ENCODE results near the gene UMPS. TPM values are rescaled to one million over a fixed set of nuclear protein-coding genes. Genes with fewer than 3 reads are reported as not detected.

Gene UMPS
- total and polyA plus RNA-seq, 2 of the 4 experiments (the other 2 are of a cell fraction): 18.7 to 26.7 TPM

- intact Hi-C loops (cut with micrococcal nuclease) (no loop called here), in situ Hi-C loops (cut with MboI; ENCODE audit: low sequenced_read_pairs) (no loop called here), dilution Hi-C loops (cut with HindIII; ENCODE audit: low sequenced_read_pairs, unreplicated experiment) (no loop called here)
- Histone ChIP-seq H2BK20ac (ENCODE audit: low read depth, low read length) (no peak overlapping the region), H3K79me1 (ENCODE audit: low read depth in 1 of 2, low read length in 2 of 2) (peaks cover 0 to 24% of the 10 kb centered on the region in 2 experiments; a peak in 3 of 4 replicates), H3K9ac (ENCODE audit: low read depth, low read length) (no peak overlapping the region), H2BK15ac (ENCODE audit: low read depth, low read length) (no peak overlapping the region), H3K4ac (ENCODE audit: low read depth, low read length) (no peak overlapping the region), H2BK5ac (ENCODE audit: low read depth, low read length, poor library complexity, severe bottlenecking) (no peak overlapping the region), H4K91ac (ENCODE audit: insufficient read depth, low read depth, low read length) (no peak overlapping the region), H4K8ac (ENCODE audit: low read depth in 2 of 2, low read length in 2 of 2) (no peak overlapping the region), H3K27me3 (ENCODE audit: control insufficient read depth, insufficient read depth, low read length) (no peaks in the 10 kb centered on the region), H3K56ac (ENCODE audit: extremely low read depth, insufficient read depth, low read length) (no peak overlapping the region), H4K5ac (ENCODE audit: low read depth, low read length) (no peak overlapping the region), H3K23ac (ENCODE audit: low read depth, low read length) (no peak overlapping the region), H3K36me3 (ENCODE audit: control insufficient read depth, insufficient read depth, low read length) (peaks cover 27% of the 10 kb centered on the region), H4K20me1 (ENCODE audit: insufficient read depth, low read length) (peaks cover 13% of the 10 kb centered on the region), H2AK5ac (ENCODE audit: low read depth, low read length) (no peak overlapping the region), H3K4me1 (ENCODE audit: control insufficient read depth, insufficient read depth, low read length) (peaks cover 10% of the 10 kb centered on the region), H3K4me3 (ENCODE audit: insufficient read depth, low read depth, low read length) (no peak overlapping the region), H3K9me1 (ENCODE audit: insufficient read depth, low read length) (peaks cover 25% of the 10 kb centered on the region), H3K27ac (ENCODE audit: insufficient read depth, low read length) (no peak overlapping the region), H2BK120ac (ENCODE audit: low read depth, low read length) (no peak overlapping the region), H3K18ac (ENCODE audit: low read depth, low read length) (no peak overlapping the region), H3K9me3 (ENCODE audit: control insufficient read depth, insufficient read depth, low read length) (no peaks in the 10 kb centered on the region), H3K14ac (replicated peaks; ENCODE audit: low read depth, low read length) (no peak overlapping the region), H2AFZ (replicated peaks; ENCODE audit: low read length, poor library complexity) (no peak overlapping the region), H3K4me2 (ENCODE audit: low read depth, low read length) (no peak overlapping the region), H2AK9ac (replicated peaks; ENCODE audit: low read depth, low read length, poor library complexity) (no peak overlapping the region)
- POLR2A ChIA-PET (ENCODE audit: unreplicated experiment): no interaction called here
- 100% methylated on average over 1 of the region's 4 CpGs; no CpG with 5 or more reads in 1 of the 2 experiments for WGBS, 2 experiments (ENCODE audit: extremely low coverage in 2 of 2, insufficient read length in 1 of 2)
- CTCF ChIA-PET: interaction anchor here (1.0 to 1.7 kb wide), 2 partner anchors 11 to 26 kb away, joined by 3 read pairs; no protein-coding TSS in a partner anchor
- ATAC-seq (ENCODE audit: low read depth) (no peak), DNase-seq (peak; percentile 12)
- no peak for TF ChIP-seq RFX5 (IDR thresholded peaks at IDR 0.05; ENCODE audit: low read depth, low read length)
- TF ChIP-seq CHD1 (IDR thresholded peaks at IDR 0.05; ENCODE audit: low read depth, low read length): no peak
- no peak for TF ChIP-seq USF2 (IDR thresholded peaks at IDR 0.05; ENCODE audit: low read depth, low read length)
- TF ChIP-seq FOS (IDR thresholded peaks at IDR 0.05; ENCODE audit: low read depth, low read length): no peak
- no peak for TF ChIP-seq BHLHE40 (IDR thresholded peaks at IDR 0.05; ENCODE audit: low read depth, low read length)
- TF ChIP-seq, protein P1, sequence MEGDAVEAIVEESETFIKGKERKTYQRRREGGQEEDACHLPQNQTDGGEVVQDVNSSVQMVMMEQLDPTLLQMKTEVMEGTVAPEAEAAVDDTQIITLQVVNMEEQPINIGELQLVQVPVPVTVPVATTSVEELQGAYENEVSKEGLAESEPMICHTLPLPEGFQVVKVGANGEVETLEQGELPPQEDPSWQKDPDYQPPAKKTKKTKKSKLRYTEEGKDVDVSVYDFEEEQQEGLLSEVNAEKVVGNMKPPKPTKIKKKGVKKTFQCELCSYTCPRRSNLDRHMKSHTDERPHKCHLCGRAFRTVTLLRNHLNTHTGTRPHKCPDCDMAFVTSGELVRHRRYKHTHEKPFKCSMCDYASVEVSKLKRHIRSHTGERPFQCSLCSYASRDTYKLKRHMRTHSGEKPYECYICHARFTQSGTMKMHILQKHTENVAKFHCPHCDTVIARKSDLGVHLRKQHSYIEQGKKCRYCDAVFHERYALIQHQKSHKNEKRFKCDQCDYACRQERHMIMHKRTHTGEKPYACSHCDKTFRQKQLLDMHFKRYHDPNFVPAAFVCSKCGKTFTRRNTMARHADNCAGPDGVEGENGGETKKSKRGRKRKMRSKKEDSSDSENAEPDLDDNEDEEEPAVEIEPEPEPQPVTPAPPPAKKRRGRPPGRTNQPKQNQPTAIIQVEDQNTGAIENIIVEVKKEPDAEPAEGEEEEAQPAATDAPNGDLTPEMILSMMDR (conservative IDR thresholded peaks at IDR 0.05; ENCODE audit: low read depth, low read length): no peak
- no peak for TF ChIP-seq MXI1 (IDR thresholded peaks at IDR 0.05; ENCODE audit: borderline replicate concordance, low read depth, low read length)
- no peak for TF ChIP-seq MAFK (IDR thresholded peaks at IDR 0.05; ENCODE audit: low read depth, low read length)
- TF ChIP-seq MAZ (IDR thresholded peaks at IDR 0.05; ENCODE audit: borderline replicate concordance, low read depth, low read length): no peak
- BruUV-seq (replicated peaks): no TSS peak
Observed at GRCh38 chr3:124797426-124797945, 67.2 kb downstream of the UMPS start.
